ENCODE measurements around the gene MAPK8. TPM values are rescaled to one million over a fixed set of nuclear protein-coding genes. Genes with fewer than 3 reads are reported as not detected.

Gene MAPK8
- total and polyA plus RNA-seq, 9 of the 15 experiments (the other 6 are each of a cell fraction or from before 2014, with no cell fraction given), result 6.4 to 159 (median 71.0) TPM

DNA sequence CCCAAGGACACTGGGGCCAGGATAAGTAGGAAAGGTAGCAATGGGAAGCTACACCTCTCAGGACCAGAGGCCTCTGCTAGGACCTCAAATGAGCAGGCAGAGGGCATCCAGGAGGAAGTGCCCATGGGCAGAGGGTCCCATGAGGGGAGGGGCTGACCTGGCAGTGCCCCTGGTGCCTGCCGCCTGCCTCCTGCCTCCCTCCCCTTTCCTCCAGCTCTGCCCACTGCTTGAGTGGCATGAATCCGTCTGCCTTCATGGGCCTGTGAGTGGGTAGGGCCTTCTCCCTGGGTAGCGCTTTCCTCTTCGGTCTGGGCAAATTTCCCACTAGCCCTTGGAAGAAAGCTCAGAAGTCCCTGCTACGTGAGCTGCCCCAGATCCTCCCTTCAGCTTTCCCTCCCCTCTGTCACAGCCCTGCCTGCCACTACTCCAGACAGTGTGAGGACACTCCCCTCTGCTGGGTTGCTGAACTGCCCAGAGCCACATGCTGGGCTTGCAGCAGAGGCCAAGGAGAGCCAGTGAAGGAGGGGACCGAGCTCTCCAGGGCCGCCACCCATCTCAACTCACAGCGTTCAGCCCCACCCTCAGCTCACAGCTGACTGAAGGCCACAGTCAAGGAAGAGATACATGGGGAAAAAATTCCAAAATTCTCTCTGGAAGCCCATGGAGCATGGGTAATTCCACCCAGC, 157.0 kb downstream of the MAPK8 start (continued):
- TF ChIP-seq, protein P1, sequence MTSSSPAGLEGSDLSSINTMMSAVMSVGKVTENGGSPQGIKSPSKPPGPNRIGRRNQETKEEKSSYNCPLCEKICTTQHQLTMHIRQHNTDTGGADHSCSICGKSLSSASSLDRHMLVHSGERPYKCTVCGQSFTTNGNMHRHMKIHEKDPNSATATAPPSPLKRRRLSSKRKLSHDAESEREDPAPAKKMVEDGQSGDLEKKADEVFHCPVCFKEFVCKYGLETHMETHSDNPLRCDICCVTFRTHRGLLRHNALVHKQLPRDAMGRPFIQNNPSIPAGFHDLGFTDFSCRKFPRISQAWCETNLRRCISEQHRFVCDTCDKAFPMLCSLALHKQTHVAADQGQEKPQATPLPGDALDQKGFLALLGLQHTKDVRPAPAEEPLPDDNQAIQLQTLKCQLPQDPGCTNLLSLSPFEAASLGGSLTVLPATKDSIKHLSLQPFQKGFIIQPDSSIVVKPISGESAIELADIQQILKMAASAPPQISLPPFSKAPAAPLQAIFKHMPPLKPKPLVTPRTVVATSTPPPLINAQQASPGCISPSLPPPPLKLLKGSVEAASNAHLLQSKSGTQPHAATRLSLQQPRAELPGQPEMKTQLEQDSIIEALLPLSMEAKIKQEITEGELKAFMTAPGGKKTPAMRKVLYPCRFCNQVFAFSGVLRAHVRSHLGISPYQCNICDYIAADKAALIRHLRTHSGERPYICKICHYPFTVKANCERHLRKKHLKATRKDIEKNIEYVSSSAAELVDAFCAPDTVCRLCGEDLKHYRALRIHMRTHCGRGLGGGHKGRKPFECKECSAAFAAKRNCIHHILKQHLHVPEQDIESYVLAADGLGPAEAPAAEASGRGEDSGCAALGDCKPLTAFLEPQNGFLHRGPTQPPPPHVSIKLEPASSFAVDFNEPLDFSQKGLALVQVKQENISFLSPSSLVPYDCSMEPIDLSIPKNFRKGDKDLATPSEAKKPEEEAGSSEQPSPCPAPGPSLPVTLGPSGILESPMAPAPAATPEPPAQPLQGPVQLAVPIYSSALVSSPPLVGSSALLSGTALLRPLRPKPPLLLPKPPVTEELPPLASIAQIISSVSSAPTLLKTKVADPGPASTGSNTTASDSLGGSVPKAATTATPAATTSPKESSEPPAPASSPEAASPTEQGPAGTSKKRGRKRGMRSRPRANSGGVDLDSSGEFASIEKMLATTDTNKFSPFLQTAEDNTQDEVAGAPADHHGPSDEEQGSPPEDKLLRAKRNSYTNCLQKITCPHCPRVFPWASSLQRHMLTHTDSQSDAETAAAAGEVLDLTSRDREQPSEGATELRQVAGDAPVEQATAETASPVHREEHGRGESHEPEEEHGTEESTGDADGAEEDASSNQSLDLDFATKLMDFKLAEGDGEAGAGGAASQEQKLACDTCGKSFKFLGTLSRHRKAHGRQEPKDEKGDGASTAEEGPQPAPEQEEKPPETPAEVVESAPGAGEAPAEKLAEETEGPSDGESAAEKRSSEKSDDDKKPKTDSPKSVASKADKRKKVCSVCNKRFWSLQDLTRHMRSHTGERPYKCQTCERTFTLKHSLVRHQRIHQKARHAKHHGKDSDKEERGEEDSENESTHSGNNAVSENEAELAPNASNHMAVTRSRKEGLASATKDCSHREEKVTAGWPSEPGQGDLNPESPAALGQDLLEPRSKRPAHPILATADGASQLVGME (CRISPR knock-in tag; IDR thresholded peaks at IDR 0.05), result peak; percentile 56; the same call in 1 of the 2 replicates
- TF ChIP-seq, protein P2, sequence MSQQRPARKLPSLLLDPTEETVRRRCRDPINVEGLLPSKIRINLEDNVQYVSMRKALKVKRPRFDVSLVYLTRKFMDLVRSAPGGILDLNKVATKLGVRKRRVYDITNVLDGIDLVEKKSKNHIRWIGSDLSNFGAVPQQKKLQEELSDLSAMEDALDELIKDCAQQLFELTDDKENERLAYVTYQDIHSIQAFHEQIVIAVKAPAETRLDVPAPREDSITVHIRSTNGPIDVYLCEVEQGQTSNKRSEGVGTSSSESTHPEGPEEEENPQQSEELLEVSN (IDR thresholded peaks at IDR 0.05; ENCODE audit: borderline replicate concordance in 1 of 2, extremely low read depth in 1 of 2, insufficient read depth in 1 of 2, insufficient read length in 1 of 2, low read depth in 1 of 2, low read length in 1 of 2, poor library complexity in 1 of 2, severe bottlenecking in 1 of 2), result peak in 1 of 2 experiments; percentile 29
- TF ChIP-seq ZNF668 (CRISPR knock-in tag; IDR thresholded peaks at IDR 0.05), result peak; percentile 9; the same call in 1 of the 2 replicates
- TF ChIP-seq, protein P3, sequence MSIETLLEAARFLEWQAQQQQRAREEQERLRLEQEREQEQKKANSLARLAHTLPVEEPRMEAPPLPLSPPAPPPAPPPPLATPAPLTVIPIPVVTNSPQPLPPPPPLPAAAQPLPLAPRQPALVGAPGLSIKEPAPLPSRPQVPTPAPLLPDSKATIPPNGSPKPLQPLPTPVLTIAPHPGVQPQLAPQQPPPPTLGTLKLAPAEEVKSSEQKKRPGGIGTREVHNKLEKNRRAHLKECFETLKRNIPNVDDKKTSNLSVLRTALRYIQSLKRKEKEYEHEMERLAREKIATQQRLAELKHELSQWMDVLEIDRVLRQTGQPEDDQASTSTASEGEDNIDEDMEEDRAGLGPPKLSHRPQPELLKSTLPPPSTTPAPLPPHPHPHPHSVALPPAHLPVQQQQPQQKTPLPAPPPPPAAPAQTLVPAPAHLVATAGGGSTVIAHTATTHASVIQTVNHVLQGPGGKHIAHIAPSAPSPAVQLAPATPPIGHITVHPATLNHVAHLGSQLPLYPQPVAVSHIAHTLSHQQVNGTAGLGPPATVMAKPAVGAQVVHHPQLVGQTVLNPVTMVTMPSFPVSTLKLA (conservative IDR thresholded peaks at IDR 0.05), result 0 out of 4 replicates have a peak, but pooled peaks of 1 of the 2 experiments have one; percentile 25
- peak in 1 of 2 experiments; percentile 39; a peak in 1 of 4 replicates for TF ChIP-seq MAZ (CRISPR knock-in tag; conservative IDR thresholded peaks at IDR 0.05 in 1 of 2, IDR thresholded peaks at IDR 0.05 in 1 of 2)
- TF ChIP-seq CXXC5 (CRISPR knock-in tag; IDR thresholded peaks at IDR 0.05), result peak; percentile 35; the same call in 1 of the 2 replicates
- no peak for TF ChIP-seq MTA1 (IDR thresholded peaks at IDR 0.05; ENCODE audit: borderline replicate concordance)
- TF ChIP-seq, protein P4, sequence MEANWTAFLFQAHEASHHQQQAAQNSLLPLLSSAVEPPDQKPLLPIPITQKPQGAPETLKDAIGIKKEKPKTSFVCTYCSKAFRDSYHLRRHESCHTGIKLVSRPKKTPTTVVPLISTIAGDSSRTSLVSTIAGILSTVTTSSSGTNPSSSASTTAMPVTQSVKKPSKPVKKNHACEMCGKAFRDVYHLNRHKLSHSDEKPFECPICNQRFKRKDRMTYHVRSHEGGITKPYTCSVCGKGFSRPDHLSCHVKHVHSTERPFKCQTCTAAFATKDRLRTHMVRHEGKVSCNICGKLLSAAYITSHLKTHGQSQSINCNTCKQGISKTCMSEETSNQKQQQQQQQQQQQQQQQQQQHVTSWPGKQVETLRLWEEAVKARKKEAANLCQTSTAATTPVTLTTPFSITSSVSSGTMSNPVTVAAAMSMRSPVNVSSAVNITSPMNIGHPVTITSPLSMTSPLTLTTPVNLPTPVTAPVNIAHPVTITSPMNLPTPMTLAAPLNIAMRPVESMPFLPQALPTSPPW (CRISPR knock-in tag; IDR thresholded peaks at IDR 0.05), result peak; percentile 49; the same call in 1 of the 2 replicates
- 0 out of 4 replicates have a peak, but pooled peaks of 1 of the 2 experiments have one; percentile 9 for TF ChIP-seq HDAC1 (IDR thresholded peaks at IDR 0.05)
- no peak for TF ChIP-seq HNRNPH1 (optimal IDR thresholded peaks at IDR 0.05; ENCODE audit: low read depth, low read length)
- TF ChIP-seq POLR2AphosphoS5 (IDR thresholded peaks at IDR 0.05; ENCODE audit: control insufficient read depth, insufficient read depth, low read depth, low read length), result no peak

All from K562 (cell line).